GM12878 (cell line): ENCODE results near the gene MAN1A1. TPM values are rescaled to one million over a fixed set of nuclear protein-coding genes. Genes with fewer than 3 reads are reported as not detected.

Experiments
- ATAC-seq: fragments of 200-7000 bp; cut with Tn5 transposase; 3 replicates; pipeline ENCODE4 v1.9.1; 2020; ENCODE audit warnings: mild to moderate bottlenecking, moderate library complexity
- BruUV-seq: library from RNA; stranded (reverse); fragments of 400-500 nt; replicated peaks from 2 replicates; lab custom pipeline; 2021; lab: Mats Ljungman, UMichigan
- CTCF ChIA-PET: fragments of 300-600 bp; sonication (Branson Sonifier 250); formaldehyde crosslinking; extraction: SDS; loops from one replicate; lab custom pipeline; 2021; ENCODE audit warnings: inconsistent platforms; lab: Yijun Ruan, JAX
- POLR2A ChIA-PET: fragments of 350-600 bp; formaldehyde crosslinking; extraction: SDS; loops from one replicate; lab custom pipeline; 2021; ENCODE audit warnings: inconsistent platforms; lab: Charles Lee
- RAD21 ChIA-PET: fragments of 300-600 bp; sonication (Branson Sonifier 250); formaldehyde crosslinking; loops from one replicate; lab custom pipeline; 2023; ENCODE audit warnings: antibody characterized with exemption; ENCODE audit not compliant: unreplicated experiment; lab: Charles Lee
- SMC1A ChIA-PET: fragments of 300-600 bp; sonication (Branson Sonifier 250); formaldehyde crosslinking; loops from one replicate; lab custom pipeline; 2023; ENCODE audit not compliant: unreplicated experiment, uncharacterized antibody; lab: Charles Lee
- DNase-seq: peaks from one replicate; pipeline ENCODE4 v3.0.0-alpha.2; 2011; ENCODE audit warnings: low read depth, low spot score
- FAIRE-seq: peaks from 3 replicates; lab custom pipeline; 2011; peaks lifted over from hg19 to GRCh38; lab: Jason Lieb, UNC
- H2AFZ ChIP-seq: 2 replicates; pipeline ENCODE4 v1.6.0; 2011; ENCODE audit warnings: low read depth, low read length, control low read depth; ENCODE audit not compliant: control insufficient read depth
- H3K27ac ChIP-seq: 2 replicates; pipeline ENCODE4 v1.5.1; 2011; ENCODE audit warnings: control low read depth; ENCODE audit not compliant: control insufficient read depth, insufficient read depth
- H3K27me3 ChIP-seq, 2 experiments: replicated peaks in 1 of 2; 2 replicates each; pipeline versions ENCODE4 v1.6.0 to v1.6.1; 2011; ENCODE audit warnings: low read length in 1 of 2; ENCODE audit not compliant: control insufficient read depth in 2 of 2, insufficient read depth in 2 of 2
- H3K36me3 ChIP-seq, 2 experiments: 2 replicates each; pipeline ENCODE4 v1.5.1; 2011; ENCODE audit warnings: low read length in 1 of 2; ENCODE audit not compliant: control insufficient read depth in 2 of 2, insufficient read depth in 2 of 2
- H3K4me1 ChIP-seq: 2 replicates; pipeline ENCODE4 v1.6.1; 2011; ENCODE audit warnings: mild to moderate bottlenecking, low read length, moderate library complexity, mixed read lengths; ENCODE audit not compliant: control insufficient read depth, insufficient read depth
- H3K4me2 ChIP-seq: 2 replicates; pipeline ENCODE4 v1.6.0; 2011; ENCODE audit warnings: control low read depth; ENCODE audit not compliant: control insufficient read depth, insufficient read depth
- H3K4me3 ChIP-seq: fragments of 200-600 bp; sonication (generic); 2 replicates; pipeline ENCODE4 v1.5.1; 2016
- H3K79me2 ChIP-seq: 2 replicates; pipeline ENCODE4 v1.6.0; 2011; ENCODE audit warnings: low read length; ENCODE audit not compliant: control insufficient read depth, insufficient read depth
- H3K9ac ChIP-seq: 2 replicates; pipeline ENCODE4 v1.8.0; 2011; ENCODE audit warnings: low read length, control low read depth, mixed read lengths; ENCODE audit not compliant: control insufficient read depth, insufficient read depth
- H3K9me3 ChIP-seq: replicated peaks from 3 replicates; pipeline ENCODE4 v1.5.1; 2011; ENCODE audit warnings: mild to moderate bottlenecking, low read length; ENCODE audit not compliant: control insufficient read depth, insufficient read depth
- H4K20me1 ChIP-seq: 2 replicates; pipeline ENCODE4 v1.6.0; 2011; ENCODE audit not compliant: control insufficient read depth, insufficient read depth
- BHLHE40 ChIP-seq, 2 experiments: fragments of 450-650 bp in 1 of 2; IDR thresholded peaks; 2 replicates each; pipeline ENCODE4 v1.6.1; 2011 to 2017; ENCODE audit warnings: low read depth in 2 of 2, borderline replicate concordance in 1 of 2, improper control_type of control experiment in 1 of 2, low read length in 1 of 2, mild to moderate bottlenecking in 1 of 2
- MEF2A ChIP-seq: IDR thresholded peaks from 2 replicates; pipeline ENCODE4 v1.6.1; 2011; ENCODE audit warnings: low read depth, mild to moderate bottlenecking, low read length, moderate library complexity; ENCODE audit not compliant: insufficient read depth
- PAX8 ChIP-seq: fragments of 450-650 bp; IDR thresholded peaks from 2 replicates; pipeline ENCODE4 v1.6.1; 2017; ENCODE audit warnings: mild to moderate bottlenecking, moderate library complexity
- PML ChIP-seq: IDR thresholded peaks from 2 replicates; pipeline ENCODE4 v1.6.1; 2012; ENCODE audit warnings: low read length, inconsistent platforms
- SIX5 ChIP-seq: IDR thresholded peaks from 2 replicates; pipeline ENCODE4 v1.6.1; 2011; ENCODE audit warnings: mild to moderate bottlenecking, low read depth, low read length, moderate library complexity; ENCODE audit not compliant: severe bottlenecking
- SREBF1 ChIP-seq: IDR thresholded peaks from 2 replicates; pipeline ENCODE4 v1.6.1; 2012; ENCODE audit warnings: mild to moderate bottlenecking, low read length
- ZBED1 ChIP-seq: IDR thresholded peaks from 2 replicates; pipeline ENCODE4 v1.6.1; 2016; ENCODE audit warnings: borderline replicate concordance
- ZBTB40 ChIP-seq: fragments of 450-650 bp; IDR thresholded peaks from 2 replicates; pipeline ENCODE4 v1.6.1; 2016; ENCODE audit warnings: mild to moderate bottlenecking, moderate library complexity, borderline replicate concordance
- WGBS: methylation state at CpG from one replicate; pipeline ENCODE4 v1.1.6; 2016; ENCODE audit warnings: low lambda C conversion rate; ENCODE audit not compliant: insufficient replicate concordance, insufficient coverage; ENCODE audit errors: missing lambda C conversion rate; 5-methylcytosine and 5-hydroxymethylcytosine counted together
- in situ Hi-C: fragments of 300-500 bp; cut with MboI; formaldehyde crosslinking; loops from 9 replicates; pipeline ENCODE4 v1.14.3; 2018; ENCODE audit warnings: mixed read lengths
- intact Hi-C: fragments of 100-400 bp; cut with micrococcal nuclease; formaldehyde crosslinking; loops from one replicate; pipeline ENCODE4 v1.14.2; 2022; ENCODE audit not compliant: unreplicated experiment
- polyA plus RNA-seq, 11 experiments: library from polyadenylated mRNA; depleted of rRNA in 4 of 11; unstranded in 6 of 11; stranded (reverse) in 5 of 11; fragments of >200 nt; fragmentation: Nextera tagmentation in 4 of 11; fragmentation: Illumina TruSeq in 1 of 11; extraction: Ambion mirVana in 4 of 11; extraction: Trizol in 1 of 11; gene quantifications; 1 replicate in 1 of 11; 2 replicates in 10 of 11; pipeline versions ENCODE4 v1.2.1 to v1.2.3, GENCODE V29; 2011 to 2016; ENCODE audit warnings: inconsistent platforms in 2 of 11, missing spikeins in 2 of 11, low read depth in 1 of 11
- total RNA-seq, 4 experiments: library from RNA; depleted of rRNA in 3 of 4; stranded (reverse); fragments of >200 nt in 3 of 4; fragmentation: Illumina TruSeq in 1 of 4; extraction: Trizol in 1 of 4; gene quantifications; 2 replicates each; pipeline versions ENCODE4 v1.2.1 to v1.2.3, GENCODE V29; 2013 to 2021
- TF ChIP-seq, protein P1 (sequence below): fragments of 450-650 bp; formaldehyde crosslinking; IDR thresholded peaks from 2 replicates; pipeline ENCODE4 v1.5.0; 2022; ENCODE audit warnings: mild to moderate bottlenecking, missing genetic modification characterization
- TF ChIP-seq, protein P2 (sequence below): IDR thresholded peaks from 2 replicates; pipeline ENCODE4 v1.6.1; 2012; ENCODE audit warnings: low read length, inconsistent platforms

The MAN1A1 gene
- total and polyA plus RNA-seq, 10 of the 15 experiments (the other 5 are each of a cell fraction or from before 2014, with no cell fraction given), result 5.4 to 28.1 (median 19.5) TPM

- TF ChIP-seq ZBTB40, result no peak
Observed at GRCh38 chr6:119231394-119231793, 118.2 kb downstream of the MAN1A1 start (continued).

- DNase-seq, result no peak
- Histone ChIP-seq H3K4me2 (no peak overlapping the region), H3K4me3 (no peak overlapping the region), H3K79me2 (no peaks in the 10 kb centered on the region), H2AFZ (no peak overlapping the region), H3K27ac (no peak overlapping the region), H3K4me1 (no peaks in the 10 kb centered on the region), H3K9me3 (no peaks in the 10 kb centered on the region), H3K9ac (no peak overlapping the region), H4K20me1 (no peaks in the 10 kb centered on the region), H3K36me3 (no peaks in the 10 kb centered on the region; a peak in 1 of 4 replicates), H3K27me3 (no peaks in the 10 kb centered on the region)
- BruUV-seq, result no TSS peak
- 95% methylated on average over 4 of the region's 4 CpGs for WGBS
- intact Hi-C loops (no loop called here), in situ Hi-C loops (no loop called here)
- CTCF ChIA-PET, result interaction anchor here (1.5 kb wide), 1 partner anchor 12 kb away, joined by 4 read pairs; no protein-coding TSS in a partner anchor
- POLR2A ChIA-PET, result interaction anchor here (0.5 to 0.7 kb wide), 2 partner anchors 12 to 447 kb away, joined by 3 to 4 read pairs; no protein-coding TSS in a partner anchor
- ATAC-seq, result no peak
- RAD21 ChIA-PET, result interaction anchor here (0.7 to 1.2 kb wide), 4 partner anchors 11 to 116 kb away, joined by 3 to 5 read pairs (median 4); no protein-coding TSS in a partner anchor
- SMC1A ChIA-PET, result interaction anchor here (0.7 to 3.1 kb wide), 10 partner anchors 10 to 424 kb away, joined by 3 to 13 read pairs (median 3); no protein-coding TSS in a partner anchor
- no peak for FAIRE-seq
- TF ChIP-seq ZBED1 (no peak), PML (no peak), SIX5 (no peak), PAX8 (no peak), MEF2A (no peak), BHLHE40 (IDR thresholded peaks at IDR 0.05; ENCODE audit: borderline replicate concordance in 1 of 2, low read depth in 2 of 2, low read length in 1 of 2) (no peak), SREBF1 (no peak)
- TF ChIP-seq, protein P1, sequence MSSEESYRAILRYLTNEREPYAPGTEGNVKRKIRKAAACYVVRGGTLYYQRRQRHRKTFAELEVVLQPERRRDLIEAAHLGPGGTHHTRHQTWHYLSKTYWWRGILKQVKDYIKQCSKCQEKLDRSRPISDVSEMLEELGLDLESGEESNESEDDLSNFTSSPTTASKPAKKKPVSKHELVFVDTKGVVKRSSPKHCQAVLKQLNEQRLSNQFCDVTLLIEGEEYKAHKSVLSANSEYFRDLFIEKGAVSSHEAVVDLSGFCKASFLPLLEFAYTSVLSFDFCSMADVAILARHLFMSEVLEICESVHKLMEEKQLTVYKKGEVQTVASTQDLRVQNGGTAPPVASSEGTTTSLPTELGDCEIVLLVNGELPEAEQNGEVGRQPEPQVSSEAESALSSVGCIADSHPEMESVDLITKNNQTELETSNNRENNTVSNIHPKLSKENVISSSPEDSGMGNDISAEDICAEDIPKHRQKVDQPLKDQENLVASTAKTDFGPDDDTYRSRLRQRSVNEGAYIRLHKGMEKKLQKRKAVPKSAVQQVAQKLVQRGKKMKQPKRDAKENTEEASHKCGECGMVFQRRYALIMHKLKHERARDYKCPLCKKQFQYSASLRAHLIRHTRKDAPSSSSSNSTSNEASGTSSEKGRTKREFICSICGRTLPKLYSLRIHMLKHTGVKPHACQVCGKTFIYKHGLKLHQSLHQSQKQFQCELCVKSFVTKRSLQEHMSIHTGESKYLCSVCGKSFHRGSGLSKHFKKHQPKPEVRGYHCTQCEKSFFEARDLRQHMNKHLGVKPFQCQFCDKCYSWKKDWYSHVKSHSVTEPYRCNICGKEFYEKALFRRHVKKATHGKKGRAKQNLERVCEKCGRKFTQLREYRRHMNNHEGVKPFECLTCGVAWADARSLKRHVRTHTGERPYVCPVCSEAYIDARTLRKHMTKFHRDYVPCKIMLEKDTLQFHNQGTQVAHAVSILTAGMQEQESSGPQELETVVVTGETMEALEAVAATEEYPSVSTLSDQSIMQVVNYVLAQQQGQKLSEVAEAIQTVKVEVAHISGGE, result no peak
- TF ChIP-seq, protein P2, sequence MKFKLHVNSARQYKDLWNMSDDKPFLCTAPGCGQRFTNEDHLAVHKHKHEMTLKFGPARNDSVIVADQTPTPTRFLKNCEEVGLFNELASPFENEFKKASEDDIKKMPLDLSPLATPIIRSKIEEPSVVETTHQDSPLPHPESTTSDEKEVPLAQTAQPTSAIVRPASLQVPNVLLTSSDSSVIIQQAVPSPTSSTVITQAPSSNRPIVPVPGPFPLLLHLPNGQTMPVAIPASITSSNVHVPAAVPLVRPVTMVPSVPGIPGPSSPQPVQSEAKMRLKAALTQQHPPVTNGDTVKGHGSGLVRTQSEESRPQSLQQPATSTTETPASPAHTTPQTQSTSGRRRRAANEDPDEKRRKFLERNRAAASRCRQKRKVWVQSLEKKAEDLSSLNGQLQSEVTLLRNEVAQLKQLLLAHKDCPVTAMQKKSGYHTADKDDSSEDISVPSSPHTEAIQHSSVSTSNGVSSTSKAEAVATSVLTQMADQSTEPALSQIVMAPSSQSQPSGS, result no peak
Observed at GRCh38 chr6:119230160-119230559, 119.4 kb downstream of the MAN1A1 start.
